Activated CD4-positive, alpha-beta T cell treated with anti-CD3 and anti-CD28 coated beads, Interleukin-2, amount 50 U/mL, for 24 hours (primary cell): ENCODE data around the gene CIAO1.
"Not testable (repeated sequence)": the region's sequence is repeated elsewhere in the genome, so short reads cannot be mapped to it uniquely, and the experiment has no call there.

Experiments used
- DNase-seq, 2 donors: peaks; one replicate each; pipeline ENCODE4 v3.0.0-alpha.2; 2020; ENCODE audit warnings: low read depth in 1 of 2, low spot score in 1 of 2

The CIAO1 gene

GRCh38 chr2:96249654-96250053, 16.4 kb upstream of the CIAO1 start:
- no peak for DNase-seq

GRCh38 chr2:96250188-96250587, 15.8 kb upstream of the CIAO1 start:
- DNase-seq = no peak

DNA sequence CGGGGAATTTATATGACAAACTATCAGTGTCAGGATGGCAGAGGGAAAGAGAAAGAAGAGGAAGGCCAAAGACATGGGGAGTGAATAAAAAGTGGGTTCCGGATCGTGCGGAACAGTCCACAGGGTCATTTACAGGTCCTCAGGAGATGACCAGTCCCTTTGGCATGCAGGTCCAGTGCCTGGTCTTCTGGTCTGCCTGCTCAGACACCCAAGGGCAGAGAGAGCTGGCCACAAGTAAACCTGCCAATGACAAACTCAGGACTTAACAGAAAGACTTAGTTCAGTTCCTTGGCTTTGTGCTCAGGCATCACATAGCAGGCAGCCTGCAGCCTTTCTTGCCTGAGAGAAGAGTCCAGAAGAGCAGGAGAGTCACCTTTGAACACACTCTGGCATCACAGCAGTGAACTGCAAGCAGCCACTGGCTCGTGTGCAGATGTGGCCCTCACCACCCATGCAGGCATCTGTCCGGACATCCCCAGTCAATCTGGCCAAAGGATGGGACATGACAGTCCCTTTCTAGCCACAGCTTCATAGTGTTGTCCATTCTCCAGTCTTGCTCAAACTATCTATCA, 14.2 kb upstream of the CIAO1 start:
- DNase-seq = no peak

GRCh38 chr2:96252526-96252925, 13.5 kb upstream of the CIAO1 start:
- no peak for DNase-seq

DNA sequence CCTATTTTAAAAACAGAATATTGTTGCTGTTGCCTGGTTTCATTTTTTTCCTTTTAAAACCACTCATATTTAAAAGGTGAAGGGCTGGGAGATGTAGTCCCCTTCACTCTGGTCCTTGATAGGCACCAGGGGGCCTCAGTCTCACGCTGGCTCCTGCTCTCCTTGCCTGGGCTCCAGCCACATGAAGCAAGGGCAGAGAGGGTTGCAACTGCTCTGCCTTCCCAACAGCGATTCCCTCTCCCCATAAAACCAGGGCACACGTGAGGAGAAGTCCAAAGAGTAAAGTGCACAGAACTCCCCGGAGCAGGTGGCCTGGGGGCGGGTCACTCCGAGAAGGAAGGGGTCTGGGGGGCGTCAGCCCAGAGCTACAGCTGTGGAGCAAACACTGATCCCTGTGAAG, 13.0 kb upstream of the CIAO1 start:
- no peak for DNase-seq

DNA sequence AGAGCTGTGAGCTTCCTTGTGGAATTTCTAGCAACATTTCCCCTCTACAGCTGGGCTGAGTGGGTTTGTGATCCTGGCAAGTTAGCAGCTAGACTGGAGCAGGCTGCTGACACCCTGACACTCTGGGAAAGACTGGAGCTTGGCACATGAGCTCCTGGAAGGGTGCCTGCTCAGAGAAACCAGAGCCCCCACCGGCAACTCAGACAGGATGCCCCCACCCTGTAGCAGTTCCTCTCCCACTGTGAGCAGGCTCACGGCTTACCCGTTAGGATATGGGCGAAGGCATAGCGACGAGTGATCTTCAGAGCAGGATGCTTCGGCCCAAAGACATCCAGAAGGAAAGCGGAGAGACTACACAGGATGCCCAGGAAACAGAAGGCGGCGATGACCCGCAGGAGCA, 11.5 kb upstream of the CIAO1 start:
- DNase-seq = no peak

DNA sequence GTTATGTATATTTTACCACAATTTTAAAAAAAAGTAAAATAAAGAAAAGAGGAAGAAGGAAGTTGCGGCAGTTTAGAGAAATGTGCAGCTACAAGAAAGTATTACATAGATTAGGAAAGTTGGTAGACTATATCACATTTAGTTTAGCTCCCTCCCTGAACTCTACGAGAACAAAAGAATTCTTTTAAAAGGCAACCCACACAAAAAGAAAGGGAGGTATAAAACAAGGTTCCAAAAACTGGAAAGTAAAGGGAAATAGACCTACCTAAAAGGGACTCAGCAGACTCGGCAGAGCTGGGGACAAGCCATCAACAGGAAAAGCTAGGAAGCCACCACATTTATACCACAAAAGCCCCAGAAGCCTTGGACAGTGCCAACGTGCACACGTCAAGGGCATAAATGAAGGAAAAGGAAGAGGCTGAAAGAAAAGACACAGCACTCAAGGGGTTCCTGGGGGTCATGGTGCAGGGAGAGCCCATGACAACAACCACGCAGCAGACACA, 9.4 kb upstream of the CIAO1 start:
- no peak for DNase-seq

GRCh38 chr2:96257744-96258143, 8.3 kb upstream of the CIAO1 start:
- DNase-seq = not testable (repeated sequence)

DNA sequence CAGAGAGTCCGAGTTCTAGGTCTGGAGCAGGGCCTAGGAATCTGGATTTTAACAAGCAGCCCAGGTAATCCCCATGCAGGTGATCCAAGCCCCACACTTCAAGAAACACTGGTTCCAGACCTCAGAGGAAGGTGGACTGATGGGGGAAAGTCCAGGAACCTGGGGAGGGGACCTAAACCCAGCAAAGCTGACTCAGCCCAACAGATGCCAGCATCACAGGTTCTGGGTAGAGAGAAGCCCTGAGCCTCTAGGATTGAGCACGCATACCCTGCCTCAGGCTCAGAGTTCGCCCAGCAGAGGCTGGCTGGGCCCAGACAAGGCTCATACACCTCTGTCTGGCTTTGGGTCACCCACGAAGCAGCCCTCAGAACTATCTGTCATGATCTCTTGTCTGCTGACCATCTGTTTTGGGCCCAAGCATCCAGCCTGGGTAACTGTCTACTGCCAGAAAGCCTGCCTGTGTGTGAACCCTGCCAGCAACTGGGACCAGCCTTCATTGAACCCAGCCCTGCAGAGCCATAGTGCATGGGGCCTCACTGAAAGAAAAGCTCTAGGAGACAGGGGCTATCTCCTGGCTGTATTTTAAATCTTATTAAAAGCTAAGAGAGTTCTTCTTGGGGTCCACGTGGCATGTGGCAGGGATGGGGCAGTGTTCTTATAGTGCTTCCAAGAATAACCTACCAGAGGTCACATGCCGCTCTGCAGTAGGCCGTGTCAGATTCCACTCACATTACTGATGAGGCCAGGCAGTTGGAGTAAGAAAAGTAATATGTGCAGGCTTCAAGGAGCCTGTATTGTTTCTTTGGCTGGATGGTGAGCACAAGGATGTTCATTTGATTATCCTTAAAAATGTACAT, 7.6 kb upstream of the CIAO1 start:
- no peak for DNase-seq

GRCh38 chr2:96259497-96259921, 6.5 kb upstream of the CIAO1 start:
- no peak for DNase-seq

GRCh38 chr2:96260387-96261260, 5.4 kb upstream of the CIAO1 start:
- no peak for DNase-seq

DNA sequence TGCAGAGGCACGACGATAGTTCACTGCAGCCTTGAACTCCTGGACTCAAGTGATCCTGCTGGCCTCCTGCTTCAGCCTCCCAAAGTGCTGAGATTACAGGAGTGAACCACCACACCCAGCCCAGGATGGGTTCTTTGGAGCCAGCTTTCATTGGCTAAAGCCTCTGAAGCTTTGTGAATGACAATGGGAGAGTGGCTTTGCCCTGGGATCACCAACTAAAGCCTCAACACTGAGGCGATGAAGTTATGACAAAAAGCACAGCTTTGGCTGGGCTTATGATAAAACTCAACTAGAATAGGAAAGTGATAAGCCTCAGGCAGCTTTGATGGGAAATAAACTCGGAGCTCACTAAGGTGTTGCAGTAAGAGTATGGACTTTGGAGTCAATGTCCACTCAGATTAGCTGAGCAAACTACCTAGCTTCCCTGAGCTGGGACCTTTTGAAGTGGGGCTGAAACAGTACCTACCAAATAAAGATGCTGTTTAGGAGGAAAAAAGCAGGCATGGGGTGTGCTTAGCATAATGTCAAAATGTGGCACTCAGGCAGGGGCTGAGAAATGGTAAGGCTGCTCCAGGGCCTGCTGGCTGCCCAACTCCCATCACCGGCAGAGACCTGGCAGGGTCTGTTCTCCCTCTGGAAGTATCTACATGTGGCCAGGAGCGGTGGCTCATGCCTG, 4.6 kb upstream of the CIAO1 start:
- no peak for DNase-seq

DNA sequence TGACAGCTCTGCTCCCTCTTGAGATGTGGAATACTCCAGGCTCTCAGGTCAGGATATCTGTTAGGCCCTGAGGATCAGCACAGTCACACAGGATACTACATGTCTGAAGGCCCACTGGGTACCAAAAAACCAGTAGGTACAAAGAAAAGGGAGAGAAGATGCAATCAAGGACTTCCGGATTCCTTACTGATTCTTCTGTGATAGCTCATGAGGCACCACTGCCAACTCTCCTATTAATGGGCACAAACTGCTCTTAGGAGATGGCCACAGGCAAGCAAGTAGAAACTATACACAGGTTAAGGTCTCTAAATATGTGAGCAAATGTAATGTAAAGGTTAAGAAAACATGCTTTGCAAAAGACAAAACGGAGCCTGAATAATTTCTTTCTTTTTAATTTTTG, 3.7 kb upstream of the CIAO1 start:
- no peak for DNase-seq

GRCh38 chr2:96264086-96264485, 1.9 kb upstream of the CIAO1 start:
- DNase-seq = no peak

- no peak for DNase-seq
Measured at GRCh38 chr2:96264656-96265348, 1.2 kb upstream of the CIAO1 start.

- peak in 1 of 2 donors; percentile 18 for DNase-seq
Measured at GRCh38 chr2:96265349-96265839, 631 bp upstream of the CIAO1 start.

DNA sequence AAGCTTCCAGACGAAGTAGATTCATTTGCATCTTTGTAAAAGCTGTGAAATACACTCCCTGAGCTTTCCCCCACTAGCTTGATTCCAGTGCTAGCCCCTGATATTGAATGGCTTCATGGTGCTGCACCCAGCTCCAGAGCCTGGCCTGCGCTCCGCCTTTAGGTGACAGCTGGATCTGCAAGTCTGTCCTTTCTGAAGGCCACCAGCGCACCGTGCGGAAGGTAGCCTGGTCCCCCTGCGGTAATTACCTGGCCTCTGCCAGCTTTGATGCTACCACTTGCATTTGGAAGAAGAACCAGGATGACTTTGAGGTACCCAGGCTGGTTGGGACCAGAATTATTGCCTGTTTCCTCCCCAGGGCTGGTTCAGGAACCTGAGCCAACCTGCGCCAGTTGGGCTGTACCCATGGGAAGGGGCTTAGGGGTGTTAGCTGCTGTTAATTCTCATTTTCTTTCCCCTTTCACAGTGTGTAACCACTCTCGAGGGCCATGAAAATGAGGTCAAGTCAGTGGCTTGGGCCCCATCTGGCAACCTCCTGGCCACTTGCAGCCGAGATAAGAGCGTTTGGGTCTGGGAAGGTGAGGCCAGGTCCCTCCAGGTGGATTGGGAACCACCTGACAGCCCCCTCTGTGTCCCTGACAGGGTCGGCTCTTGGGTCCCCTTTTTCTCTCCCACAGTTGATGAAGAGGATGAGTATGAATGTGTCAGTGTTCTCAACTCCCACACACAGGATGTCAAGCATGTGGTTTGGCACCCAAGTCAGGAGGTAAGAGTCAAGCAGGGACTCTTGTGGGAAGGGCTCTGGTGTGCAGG, 1.3 kb downstream of the CIAO1 start:
- peak; percentile 14 to 39 for DNase-seq

DNA sequence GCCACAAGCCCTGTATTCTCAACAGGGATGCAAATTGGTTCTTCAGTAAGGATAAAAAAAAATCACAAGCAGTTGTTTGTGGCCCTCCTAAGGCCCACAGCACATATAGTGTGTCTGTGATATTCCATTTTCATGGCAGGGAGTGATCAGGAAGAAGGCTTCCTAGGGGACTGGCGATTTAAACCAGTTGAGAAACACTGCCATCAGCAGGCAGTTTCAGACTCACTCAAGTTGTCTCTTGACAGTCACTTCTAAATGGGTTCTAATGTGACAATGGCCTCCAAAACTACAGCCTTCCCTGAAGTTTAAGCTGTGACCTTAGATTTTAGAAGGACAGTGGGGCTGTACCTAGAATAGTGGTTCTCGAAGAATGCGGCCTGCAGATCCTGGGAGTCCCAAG, 6.0 kb downstream of the CIAO1 start:
- no peak for DNase-seq

GRCh38 chr2:96273763-96274162, 7.7 kb downstream of the CIAO1 start:
- DNase-seq = no peak
